Anterior cingulate cortex (tissue), 58 donors: Measurements from ENCODE around the gene SKIDA1.

ENCODE experiments used
- DNase-seq, 58 donors: peaks; one replicate each; lab custom pipeline; 2025; lab: John Stamatoyannopoulos, UW

Gene SKIDA1

DNA sequence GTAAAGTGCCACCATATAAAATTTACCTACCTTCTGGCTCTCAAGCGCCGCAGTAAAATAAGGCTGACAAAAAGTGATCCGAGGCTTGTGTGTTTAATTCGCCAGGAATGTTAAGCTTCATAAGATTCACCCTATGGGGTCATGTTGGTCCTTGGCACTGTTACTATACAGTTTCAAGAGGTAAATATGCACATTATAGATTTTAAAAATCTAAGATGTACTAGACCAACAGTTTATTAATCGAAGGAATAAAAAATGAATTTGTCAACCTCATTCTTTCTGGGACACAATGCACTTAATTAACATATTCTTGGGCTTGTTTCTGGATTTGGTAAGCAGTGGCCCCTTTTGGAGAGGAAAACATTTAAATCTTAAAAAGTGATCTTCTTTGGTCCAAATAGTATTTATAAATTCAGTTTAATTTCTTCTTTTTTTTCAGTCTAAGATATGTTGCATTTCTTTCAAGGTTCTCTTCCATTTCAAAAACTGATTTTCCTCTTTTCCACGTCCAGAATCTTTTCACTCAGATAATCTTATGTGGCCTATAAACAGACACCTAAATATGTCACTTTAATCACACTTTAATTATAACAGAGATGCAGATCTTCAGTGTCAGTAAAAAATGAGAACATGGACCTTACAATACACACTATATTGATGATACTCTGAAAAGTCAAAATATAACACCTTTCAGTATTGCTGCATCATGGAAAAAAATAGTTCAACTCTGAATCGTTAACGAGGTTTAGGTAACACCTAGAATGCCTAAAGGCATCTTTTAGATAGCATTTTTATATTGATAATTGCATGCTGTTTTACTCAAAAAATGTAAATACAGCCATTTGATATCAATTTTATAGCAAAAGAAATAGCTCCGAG, 3.8 kb upstream of the SKIDA1 start:
- DNase-seq = no peak

DNA sequence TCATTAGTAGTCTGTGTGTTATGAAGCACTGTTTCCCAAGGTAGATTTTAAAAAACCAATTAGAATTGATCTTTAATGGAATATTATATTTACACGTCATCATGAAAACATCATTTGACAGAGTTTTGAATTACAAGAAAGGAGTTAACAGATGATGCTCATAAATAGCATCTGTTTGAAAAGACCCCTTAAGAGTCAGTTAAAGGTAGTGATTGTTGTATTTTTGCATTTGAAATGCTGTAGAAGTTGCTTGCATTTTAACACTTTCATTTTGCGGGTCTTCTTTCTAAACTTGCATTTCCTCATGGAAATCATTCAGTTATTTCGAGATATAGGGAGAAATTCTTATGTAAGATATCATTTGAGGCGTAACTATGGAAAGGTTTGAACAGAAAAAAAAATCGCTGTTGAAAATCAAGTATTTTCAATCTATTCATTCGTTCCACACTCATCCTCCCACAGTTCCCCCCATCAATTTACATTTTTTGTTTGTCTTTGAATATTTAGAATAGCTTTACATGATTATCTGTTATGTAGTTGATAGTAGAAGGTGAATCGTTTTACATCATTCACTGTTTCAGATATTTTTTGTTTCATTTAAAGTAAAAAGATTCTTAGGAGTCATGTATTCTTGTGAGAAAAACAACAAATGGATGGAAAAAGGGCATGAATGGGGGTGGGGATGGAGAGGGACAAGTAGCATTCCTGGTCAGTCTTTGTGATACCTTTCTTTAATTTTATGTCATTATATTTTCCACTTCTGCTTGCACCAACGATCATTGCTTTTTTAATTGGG, 3.0 kb upstream of the SKIDA1 start:
- no peak for DNase-seq

DNA sequence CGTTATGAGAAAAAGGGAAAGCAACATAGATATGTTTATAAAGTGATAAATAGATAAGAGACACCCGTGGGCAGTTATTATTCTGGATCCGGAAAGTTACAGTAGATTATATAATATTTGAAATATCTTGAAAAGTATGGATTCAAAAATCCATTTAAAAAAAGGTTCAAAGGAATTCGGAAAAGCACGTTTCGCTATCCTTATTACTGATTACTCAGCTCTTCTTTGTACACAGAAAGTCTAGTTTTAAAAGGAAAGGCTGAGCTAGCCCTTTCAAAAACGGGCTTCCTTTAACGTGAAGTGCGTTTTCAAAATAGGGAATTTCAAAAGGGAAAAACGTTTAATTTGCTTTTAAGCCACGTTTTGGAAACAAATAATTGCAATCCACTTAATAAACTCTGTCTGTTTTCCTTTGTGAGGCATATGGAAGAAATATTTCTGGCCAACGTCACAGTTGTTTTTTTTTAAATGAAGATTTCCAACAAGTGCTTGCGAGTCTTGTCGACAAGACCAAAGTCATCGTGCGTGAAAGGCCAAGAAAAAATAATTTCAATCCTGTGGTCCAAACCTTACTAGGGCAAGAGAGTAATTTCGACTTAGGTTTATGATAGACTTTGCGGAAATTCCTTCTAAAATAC, 2.2 kb upstream of the SKIDA1 start:
- DNase-seq = no peak

DNA sequence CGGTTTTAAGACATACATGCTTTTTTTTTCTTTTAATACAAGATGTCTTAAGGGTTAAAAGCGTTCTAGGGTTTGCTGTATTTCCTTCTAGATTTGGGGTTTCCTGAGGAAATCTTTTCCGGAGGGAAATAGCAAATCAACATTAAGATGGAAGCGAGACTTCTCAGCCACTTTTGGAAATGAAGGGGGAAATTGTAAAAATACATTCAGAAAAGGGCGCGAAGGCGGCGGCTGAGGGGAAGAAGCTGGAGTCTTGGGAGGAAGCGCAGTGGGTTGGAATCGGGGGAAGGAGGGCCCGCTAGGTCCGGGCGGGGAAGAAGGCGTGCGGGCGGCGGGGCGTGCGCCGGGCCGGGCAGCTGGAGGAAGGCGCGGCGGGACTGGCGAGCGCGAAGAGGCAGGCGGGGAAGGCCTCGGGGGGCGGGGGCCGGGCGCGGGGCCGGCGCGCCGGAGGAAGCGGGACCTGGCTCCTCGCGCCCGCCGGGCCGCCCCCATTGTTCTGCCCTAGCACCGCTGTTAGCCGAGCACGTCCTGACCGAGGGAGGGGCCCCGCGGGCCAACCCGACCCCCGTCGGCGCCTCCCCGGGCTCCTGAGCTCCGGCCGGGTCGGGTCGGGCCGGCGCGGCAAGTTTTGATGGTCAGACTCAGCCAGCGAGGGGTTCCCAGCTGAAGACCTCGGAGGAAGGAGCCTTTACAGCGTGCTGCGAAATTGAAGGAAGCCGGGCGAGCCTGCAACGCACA, 1.5 kb upstream of the SKIDA1 start:
- DNase-seq = peak in 48 of 58 donors; percentile 15 to 84 (median 56)

DNA sequence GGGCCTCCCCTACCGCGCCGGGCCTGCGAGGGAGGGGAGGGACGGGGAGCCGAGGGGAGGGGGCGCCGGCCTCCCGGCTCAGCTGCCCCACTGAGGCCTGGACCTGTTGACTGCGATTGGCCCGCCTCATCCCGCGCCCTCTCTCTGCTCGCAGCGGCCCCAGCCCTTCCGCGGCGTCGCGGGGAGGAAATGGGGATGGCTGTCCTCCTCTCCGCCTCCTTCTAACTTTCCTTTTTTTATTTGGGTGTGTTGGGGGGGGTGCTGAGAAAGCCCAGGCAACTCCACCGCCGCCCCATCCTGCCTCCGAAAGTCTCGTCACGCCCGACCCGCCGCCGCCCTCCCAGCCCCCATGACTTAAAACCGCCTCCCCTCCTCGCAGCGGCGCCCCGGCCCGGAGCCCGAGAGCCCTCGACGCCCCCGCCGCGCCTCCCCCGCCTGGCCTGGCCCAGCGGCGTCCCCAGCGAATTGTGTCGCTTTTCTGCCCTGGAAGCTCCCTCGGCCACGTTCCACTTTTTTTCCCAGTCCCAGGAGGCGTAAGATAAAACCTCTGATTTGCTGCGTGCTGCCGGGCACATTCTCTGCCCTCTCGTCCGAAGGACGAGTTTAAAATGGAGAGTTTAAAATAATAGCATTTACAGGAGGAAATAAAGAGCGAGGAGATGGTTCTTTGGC, 842 bp upstream of the SKIDA1 start:
- DNase-seq = peak in 52 of 58 donors; percentile 44 to 92 (median 81)

DNA sequence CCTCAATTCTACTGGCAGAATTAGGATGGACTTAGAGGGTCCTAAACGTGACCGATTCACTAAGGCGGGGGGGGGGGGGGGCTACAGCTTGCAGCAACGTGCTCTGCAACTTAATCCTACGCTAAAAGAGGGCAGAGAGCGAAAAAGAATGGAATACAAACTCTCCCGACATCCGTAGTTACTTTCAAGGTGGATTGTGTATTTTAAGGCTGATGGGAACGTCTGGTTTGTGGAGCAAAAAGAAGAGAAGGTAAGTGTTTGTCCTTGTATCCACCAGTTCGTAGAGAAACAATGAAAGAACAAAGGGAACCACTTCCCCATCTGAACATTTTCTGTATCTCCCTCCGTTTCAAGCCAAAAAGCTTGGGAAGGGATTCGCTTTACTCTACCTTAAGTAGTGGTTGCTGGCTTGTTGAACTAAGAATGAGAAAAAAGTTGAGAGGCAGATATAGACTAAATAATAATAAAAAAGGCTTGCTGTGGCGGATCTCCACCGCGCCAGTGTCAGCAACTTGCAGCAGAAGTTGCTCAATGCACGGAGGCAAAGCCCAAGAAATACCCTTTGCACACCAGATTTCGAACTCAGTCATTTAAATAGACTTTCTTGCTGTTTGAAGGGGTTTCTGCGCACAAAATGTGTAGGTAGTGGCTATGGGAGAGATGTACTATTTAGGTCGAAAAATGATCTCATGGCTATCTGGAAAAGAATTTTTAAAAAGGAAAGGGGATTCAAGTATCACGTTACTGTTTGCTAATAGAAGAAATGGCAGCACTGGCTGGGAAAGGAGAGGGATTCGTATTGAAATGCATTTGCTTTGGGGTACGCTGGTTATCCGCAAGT, 736 bp downstream of the SKIDA1 start:
- DNase-seq = peak in 6 of 58 donors; percentile 15 to 46 (median 17)

DNA sequence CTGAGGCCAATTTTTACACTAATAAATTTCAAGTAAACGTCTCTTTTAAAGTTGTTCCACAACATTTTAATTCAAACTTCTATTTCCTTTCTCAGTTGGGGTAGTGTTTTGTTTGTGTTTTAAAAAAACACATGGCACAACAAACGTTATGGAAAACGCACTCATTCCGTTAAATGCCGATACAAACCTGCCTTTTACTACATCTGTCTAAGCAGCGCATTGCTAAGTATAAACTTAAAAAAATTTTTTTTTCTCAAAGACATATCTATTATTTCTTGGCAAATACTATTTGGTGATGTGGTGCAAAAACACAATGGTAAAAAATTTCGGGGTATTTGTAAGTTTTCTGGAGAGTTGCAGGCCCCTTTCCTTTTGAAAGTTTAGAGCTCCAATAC, 1.4 kb downstream of the SKIDA1 start:
- DNase-seq = no peak

DNA sequence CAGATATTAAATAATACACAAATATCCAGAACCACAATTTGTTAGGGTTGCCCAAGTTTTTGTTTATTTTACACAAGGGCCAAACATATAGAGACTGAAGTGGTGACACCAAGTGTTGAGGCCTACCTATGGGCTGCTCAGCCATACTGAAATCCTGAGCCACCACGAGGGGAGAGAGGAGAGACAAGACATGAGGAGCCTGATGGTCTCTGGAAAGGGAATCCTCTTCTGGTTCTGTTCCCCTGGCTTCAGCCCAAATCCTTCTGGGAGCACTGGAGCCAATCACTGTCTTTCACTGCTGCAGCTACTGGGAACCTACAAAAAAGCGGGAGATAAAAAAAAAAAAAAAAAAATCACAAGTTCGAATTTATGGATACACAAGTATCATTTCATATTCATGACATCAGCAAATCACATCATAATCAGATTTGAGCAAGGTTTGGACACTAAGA, 1.9 kb downstream of the SKIDA1 start:
- peak in 2 of 58 donors; percentile 17 to 20 for DNase-seq

DNA sequence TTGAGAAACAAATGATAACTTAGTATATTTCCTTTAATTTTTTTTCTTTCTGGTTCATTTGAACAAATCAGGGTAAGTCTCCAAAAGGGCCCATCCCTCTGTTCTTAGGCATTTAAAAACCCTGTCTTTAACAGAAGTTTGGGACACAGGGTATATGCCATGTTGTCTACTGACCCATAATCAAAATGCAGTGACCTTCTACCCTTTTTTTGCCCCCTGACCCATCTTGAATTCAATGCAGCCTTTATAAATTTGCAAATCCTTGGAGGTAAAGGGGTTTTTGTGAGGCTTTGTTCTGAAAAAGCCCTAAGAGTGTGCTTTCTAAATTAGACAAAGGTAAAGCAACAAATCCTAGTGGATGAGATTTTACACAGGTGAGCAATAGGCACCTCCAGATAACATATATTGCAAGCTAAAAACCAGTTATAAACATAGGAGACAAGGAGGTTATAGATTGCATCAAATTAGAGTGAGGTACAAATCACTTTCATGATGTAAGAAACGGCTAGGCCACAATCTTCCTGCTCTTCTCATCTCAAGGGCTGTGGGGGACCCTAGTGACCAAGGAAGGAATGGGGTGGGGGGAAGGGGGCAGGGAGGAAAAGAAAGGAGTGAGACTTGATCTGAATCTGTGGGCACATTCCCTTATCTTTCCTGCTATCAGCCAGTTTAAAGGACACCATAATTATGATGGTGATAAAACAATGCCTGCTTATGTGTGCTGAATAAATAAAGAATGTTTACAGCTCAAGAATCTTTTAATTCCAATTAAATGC, 2.7 kb downstream of the SKIDA1 start:
- no peak for DNase-seq

DNA sequence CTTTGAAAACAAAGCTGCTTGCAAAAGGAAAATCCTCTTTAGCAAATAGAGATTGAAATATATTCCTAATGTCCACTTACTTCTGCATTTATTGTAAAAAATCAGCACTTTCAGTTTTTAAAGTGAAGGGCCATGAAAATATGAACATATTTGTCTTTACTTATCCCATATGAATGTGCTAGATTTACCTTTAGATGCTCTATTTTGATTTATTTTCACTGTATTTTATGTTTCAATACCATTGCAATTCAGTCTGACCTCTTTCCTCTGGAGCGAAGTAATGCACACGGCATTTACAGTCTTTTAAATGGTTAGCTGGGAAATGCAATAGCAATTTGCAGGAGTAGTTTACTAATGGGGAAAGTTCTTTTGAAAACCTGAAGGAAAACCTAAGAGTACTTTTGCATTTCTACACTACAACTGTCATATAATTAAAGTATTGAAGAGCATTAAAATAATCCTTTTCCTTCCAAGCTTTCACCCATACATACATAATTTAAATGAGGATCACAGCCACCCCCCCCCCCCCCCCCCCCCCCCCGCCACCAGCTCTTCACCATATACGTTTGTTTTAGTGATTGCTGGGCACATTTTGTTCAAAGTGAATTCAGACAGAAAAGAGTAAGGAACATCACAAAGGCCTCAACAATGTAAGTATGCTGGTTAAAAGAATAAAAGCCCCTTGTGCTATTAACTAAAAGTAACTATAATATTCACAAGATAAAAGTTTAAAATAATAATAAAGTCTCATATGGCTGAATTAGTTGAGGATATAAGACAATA, 3.5 kb downstream of the SKIDA1 start:
- no peak for DNase-seq

DNA sequence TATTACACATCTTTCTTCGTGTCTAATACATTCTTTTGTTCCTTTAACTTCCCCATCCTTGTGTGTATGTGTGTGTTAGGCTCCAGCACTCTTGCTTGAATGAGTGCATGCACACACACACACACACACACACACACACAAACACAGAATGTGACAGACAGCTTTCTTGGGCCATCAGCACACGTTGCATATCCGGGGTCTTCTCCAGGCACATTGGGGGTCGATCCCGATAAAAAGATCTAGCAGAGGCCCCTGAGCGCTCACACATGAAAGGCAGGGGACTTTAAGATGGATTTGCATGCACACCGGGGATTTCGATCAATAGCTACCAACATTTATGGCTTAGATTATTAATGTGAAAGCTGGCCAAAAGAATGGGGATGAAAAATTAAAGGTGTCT, 4.5 kb downstream of the SKIDA1 start:
- no peak for DNase-seq

DNA sequence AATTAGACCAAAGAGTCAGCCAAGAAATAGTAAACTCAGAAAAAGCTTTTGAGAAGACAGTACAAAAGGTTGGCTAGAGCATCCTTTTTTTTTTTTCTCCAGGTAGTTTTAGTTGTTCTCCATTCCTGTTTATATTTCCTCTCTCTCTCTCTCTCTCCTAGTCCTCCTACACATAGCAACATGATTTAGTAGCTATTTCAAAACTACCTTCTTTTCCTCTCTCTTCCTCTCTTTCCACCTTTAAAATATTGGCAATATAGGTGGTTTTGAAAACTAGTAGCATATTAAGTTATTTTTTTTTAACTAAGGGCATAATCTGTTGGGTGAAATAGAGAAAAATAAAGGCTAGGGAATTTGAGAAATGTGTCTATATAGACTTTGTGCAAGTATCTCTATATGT, 5.0 kb downstream of the SKIDA1 start:
- DNase-seq = no peak

DNA sequence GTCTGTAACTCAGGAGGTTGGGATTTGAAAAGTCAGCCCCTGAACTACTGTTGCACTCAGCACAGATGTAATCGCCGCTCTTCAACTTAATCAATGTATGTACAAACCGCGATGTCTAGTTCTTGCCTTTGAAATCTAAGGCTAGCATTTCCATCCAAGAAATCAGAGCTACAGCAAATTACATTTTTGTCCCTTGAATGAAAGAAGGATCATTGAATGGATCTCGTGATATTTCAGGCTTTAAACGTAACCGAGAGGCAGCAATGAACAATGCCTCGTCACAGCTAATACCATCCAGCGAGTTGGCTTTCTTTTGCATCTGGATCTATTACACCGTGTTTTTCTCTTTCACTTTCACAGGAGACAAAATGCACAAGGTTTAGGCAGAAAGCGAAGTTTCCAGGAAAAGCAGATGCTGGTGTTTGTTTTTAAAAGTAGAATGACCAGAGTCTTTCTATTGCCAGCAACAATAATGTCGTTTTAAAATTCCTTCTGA, 5.5 kb downstream of the SKIDA1 start:
- peak in 1 of 58 donors; percentile 12 for DNase-seq

DNA sequence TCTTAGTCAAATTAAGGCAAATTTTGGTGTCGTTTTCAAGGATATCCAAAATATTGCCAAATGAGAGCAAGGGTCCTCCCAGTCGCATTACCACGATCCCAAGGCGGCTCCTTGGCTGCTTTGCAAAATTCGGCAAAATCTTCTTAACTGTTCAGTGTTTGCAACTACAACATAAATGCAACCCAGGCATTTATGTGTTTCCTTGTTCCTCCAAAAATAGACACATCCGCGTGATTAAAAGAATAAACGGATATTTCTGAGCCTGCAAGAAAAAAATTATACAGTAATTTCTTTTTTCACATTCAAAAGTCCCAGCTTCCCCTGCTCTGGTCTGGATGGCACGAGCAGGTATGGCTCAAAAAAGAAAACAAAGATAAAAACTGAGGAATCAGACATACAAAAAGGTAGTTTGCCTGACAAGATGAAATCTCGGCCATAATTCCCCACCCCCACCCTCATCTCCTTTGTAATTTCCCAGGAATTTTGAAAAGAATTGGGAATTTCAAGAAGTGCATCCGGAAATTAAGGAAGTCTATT, 6.0 kb downstream of the SKIDA1 start:
- DNase-seq = no peak

DNA sequence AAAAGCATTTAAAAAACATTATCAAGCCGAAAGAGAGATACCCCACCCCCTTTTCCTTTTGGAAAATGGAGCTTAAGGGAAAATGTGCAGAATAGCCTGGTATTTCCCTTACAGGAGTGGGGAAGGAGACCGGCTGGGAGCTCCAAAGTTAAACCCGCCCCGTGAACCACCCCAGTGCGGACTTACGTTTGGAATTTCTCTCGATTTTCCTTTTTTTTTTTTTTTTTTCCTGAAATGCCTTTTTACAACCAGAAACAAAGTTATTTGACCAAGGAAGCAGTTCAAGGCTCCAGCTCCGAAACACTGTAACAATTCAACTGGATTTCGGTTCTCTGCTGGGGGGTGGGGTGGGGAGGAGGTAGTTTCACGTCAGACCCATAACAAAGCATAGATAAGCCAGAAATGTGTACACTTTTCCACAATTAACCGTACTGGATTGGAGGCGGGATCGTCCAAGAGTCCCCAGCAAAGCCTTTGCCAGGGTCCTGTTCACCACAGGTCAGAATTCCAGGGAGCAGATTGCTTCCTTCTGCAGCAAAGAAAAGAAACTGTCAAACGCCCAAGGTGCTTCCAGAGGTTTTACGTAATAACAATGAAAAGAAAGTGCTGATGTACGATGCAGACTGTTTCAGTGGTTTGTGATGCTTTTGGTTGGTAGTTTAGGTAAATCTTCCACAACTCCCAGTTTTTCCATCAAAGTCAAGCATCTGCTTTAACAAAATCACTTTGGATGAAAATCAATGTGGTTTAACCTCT, 6.7 kb downstream of the SKIDA1 start:
- no peak for DNase-seq

DNA sequence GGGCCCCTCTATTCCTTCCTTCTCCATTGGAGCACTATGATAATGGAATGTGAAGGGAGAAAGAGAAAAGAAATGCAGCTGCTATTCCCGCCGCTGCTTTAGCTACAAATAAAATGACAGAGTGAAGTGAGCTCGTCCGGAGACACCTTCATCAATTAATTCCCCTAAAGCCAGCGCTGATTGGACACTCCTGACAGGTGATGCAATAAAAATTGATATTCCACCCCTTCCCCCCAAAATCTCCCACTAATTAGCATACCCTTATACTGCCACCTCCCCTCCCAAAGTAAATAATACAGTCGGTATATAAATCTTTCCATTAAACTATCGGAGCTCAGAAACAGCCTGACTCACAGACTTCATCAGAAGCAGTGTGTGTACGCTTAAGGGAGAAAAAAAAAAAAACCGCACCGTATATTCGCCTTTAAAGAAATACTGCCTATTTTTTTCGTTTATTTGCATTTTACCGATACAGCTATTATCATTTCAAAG, 7.3 kb downstream of the SKIDA1 start:
- DNase-seq = peak in 2 of 58 donors; percentile 18 to 24
